ENCODE results near the gene FAM114A1.

- TF ChIP-seq CTCF (IDR thresholded peaks at IDR 0.05; ENCODE audit: insufficient read depth, low read length): no peak
- no peak for TF ChIP-seq REST (IDR thresholded peaks at IDR 0.05; ENCODE audit: insufficient replicate concordance, low read depth)
- no peak for TF ChIP-seq POLR2AphosphoS5 (IDR thresholded peaks at IDR 0.05; ENCODE audit: low read depth)
Measured at GRCh38 chr4:38982361-38983095, 114.9 kb downstream of the FAM114A1 start.
